ENCODE data around the gene FAHD2B.
"Not testable (repeated sequence)": the region's sequence is repeated elsewhere in the genome, so short reads cannot be mapped to it uniquely, and the experiment has no call there.

Gene FAHD2B

DNA sequence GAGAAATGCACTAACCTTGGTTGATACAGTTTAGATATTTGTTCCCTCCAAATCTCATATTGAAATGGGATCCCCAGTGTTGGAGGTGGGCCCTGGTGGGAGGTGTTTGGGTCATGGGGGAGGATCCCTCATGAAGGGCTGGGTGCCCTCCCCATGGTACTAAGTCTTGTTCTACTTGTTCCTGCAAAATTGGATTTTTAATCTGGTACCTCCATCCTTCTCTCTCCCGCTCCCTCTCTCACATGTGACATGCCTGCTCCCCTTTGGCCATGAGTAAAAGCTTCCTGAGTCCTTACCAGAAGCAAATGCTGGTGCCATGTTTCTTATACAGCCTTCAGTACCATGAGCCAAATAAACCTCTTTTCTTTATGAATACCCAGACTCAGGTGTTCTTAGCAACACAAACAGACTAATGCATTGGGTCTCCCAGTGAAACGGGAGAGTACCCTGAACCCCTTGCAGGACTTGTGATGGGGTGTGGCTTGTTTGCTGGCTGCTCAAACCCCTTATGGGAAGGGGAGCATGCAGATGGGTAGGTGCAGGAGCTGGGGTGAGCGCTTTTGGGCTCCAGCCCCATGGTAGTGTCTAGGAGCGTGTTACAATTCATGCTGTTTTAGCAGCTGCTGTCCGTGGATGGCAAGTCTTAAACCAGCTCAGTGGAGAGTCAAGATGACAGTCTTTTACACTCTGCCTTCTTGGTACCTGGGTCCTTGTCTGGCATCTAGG lies 27.2 kb downstream of the FAHD2B start:
- no peak for DNase-seq

DNA sequence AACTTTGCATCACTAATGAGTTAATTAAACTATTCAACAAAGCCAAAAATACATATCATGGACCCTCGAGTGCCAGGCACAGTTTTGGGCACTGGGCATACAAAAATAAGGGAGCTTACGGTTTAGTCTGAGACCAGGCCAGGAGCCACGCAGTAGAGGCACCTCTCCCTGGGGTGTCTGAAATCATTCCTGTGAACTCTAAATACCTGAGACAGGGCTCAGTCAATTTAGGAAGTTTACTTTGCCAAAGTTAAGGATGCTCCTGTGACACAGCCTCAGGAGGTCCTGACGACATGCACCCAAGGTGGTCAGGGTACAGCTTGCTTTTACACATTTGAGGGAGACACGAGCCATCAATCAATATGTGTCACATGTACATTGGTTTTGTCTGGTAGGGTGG lies 28.7 kb downstream of the FAHD2B start:
- not testable (repeated sequence) for DNase-seq

DNA sequence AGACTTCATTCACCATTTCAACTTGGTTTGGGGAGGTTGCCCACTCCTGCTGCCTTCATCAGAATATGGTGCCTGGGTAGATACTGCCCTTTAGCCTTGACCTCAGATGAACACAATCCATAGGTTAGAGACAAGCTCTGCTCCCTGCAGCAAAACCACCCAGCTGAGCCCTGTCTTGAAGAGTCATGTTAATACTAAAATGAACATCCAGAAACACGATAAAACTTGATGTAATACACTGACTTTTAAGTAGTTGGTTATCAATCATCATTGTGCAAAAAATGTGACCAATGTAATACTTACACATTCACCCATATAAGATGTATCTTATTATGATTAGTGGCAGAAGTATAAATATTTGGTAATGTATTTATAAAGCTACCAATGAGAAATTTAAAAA lies 32.7 kb downstream of the FAHD2B start:
- DNase-seq: not testable (repeated sequence)

DNA sequence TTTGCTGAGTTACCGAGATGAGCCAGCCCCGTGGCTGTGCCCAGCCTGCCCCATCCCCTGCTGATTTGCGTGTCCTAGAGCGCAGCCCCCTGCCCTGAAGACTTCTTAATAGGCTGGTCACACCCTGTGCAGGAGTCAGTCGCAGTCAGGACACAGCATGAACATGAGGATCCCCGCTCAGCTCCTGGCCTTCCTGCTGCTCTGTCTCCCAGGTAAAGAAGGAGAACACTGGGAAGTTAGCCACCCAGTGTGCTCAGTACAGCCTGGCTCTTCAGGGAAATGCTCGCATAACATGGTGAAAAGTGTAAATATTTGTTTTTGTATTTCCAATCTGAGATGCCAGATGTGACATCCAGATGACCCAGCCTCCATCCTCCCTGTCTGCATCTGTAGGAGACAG lies 34.9 kb downstream of the FAHD2B start:
- DNase-seq: not testable (repeated sequence)

DNA sequence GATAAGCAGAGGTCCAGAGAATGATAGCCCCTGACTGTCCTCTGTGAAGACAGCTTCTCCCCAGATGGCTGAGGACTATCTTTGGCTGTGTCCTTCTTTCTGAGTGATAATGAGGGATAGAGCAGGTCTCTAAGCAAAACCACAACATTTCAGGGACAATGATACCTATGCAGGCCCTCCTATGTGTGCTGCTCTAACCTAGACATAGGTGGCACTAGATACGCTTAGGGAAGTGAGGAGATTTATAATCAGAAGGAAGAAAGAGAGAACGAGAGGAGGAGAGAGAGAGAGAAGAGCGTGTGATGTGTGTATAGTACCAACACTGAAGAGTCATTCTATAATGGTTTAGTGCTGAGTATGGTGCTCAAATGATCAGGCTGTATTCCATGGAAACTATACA lies 38.5 kb downstream of the FAHD2B start:
- DNase-seq: not testable (repeated sequence)

DNA sequence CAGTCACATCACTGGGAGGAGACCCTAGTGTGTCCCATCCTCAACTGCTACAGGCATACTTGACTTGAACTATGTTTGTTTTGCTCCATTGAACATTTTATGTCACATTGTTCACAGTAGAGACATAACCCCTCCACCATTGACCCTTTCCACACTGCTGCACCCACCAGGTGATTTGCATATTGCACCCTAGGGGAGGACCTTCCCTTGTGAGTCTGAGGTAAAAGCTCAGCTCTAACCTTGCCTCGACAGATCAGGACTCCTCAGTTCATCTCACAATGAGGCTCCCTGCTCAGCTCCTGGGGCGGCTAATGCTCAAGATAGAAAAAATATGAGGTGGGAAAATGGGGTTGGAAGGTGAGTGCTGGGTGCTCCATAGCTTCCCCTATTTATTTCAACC lies 44.6 kb downstream of the FAHD2B start:
- not testable (repeated sequence) for DNase-seq

DNA sequence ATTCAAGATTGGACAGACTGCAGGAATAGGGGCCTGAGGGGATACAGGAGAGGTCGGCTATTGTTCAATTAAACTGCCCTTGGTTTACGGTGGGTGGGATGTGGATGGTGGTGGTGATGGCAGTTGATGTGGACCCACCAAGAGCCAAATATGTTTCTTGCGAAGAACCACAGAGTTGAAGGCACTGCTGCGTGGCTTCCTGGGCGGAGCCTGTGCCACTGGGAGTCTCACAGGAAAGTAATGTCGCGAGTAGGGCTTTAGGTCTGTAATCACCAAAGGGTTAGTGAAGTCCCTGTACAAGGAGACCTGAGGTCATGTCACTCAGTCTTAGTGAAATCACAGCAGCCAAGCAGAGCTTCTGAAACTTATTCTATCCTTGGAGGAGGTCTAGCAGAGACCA lies 46.2 kb downstream of the FAHD2B start:
- not testable (repeated sequence) for DNase-seq

DNA sequence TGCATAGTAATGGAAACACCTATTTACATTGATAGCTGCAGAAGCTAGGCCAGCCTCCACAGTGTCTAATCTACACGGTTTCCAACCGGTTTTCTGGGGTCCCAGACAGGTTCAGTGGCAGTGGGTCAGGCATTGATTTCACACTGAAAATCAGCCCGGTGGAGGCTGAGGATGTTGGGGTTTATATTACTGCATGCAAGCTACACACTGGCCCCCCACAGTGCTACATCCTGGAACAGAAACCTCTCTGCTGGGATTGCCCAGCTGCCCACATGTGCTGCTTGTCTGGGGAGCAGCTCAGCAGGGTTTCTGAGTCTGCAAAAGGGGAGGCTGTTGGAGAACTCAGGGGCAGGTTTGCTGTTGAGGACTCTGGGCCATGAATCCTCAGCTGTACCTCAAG lies 48.0 kb downstream of the FAHD2B start:
- DNase-seq: not testable (repeated sequence)

DNA sequence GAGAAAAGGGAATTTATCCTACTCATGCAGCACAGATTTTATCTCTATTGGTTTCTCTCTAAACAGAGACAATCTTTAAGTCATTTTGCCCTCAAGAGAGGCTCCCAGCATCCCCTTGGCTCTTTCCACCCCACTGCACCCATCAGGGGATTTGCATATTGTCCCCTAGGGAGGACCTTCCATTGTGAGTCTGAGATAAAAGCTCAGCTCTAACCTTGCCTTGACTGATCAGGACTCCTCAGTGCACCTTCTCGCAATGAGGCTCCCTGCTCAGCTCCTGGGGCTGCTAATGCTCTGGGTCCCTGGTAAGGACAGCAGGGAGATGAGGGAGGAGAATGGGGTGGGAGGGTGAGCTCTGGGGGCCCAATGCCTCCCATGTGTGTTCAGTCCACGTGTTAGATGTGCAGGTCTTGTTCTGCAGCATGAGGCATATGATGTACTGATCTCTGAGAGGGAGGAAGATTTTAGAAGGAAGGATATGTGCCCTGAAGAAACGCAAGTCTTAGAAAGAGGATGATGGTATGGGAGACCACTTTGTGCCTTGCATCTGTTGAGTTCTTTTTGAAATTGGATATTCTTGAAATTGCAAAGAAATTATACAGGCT lies 48.7 kb downstream of the FAHD2B start:
- DNase-seq: not testable (repeated sequence)
